ENCODE results near the gene GBX1. TPM values are rescaled to one million over a fixed set of nuclear protein-coding genes. Genes with fewer than 3 reads are reported as not detected.

The GBX1 gene
- total RNA-seq, 3 donors from 2014 or later = not detected

DNA sequence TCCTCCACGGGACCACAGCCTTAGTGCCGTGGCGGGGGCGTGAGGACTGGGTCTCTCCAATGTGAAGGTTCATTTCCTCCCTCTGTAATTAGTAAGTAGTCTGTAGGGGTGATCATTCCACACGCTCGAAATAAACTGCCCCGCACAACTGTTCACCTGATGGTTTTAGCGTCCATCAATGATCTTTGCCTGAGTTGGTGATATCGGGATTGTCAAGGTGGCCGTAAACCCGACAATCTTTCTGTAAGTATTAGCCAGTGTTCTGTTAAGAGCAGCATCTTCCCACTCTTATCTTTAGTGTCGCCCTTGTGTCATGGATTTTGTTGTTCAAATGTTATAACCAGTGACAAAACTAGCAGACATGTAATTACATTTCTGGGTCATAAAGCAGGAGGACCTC lies 63.5 kb downstream of the GBX1 start:
- intact Hi-C loops (cut with DNase I, micrococcal nuclease) = no loop called here
- Histone ChIP-seq H3K4me3 (no peak overlapping the region), H3K4me1 (ENCODE audit: low read depth) (no peaks in the 10 kb centered on the region), H3K36me3 (ENCODE audit: low read depth) (no peaks in the 10 kb centered on the region), H3K9me3 (no peaks in the 10 kb centered on the region)
- DNase-seq (no peak), ATAC-seq (no peak)
- TF ChIP-seq, protein P1, sequence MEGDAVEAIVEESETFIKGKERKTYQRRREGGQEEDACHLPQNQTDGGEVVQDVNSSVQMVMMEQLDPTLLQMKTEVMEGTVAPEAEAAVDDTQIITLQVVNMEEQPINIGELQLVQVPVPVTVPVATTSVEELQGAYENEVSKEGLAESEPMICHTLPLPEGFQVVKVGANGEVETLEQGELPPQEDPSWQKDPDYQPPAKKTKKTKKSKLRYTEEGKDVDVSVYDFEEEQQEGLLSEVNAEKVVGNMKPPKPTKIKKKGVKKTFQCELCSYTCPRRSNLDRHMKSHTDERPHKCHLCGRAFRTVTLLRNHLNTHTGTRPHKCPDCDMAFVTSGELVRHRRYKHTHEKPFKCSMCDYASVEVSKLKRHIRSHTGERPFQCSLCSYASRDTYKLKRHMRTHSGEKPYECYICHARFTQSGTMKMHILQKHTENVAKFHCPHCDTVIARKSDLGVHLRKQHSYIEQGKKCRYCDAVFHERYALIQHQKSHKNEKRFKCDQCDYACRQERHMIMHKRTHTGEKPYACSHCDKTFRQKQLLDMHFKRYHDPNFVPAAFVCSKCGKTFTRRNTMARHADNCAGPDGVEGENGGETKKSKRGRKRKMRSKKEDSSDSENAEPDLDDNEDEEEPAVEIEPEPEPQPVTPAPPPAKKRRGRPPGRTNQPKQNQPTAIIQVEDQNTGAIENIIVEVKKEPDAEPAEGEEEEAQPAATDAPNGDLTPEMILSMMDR (IDR thresholded peaks at IDR 0.05) = no peak

DNA sequence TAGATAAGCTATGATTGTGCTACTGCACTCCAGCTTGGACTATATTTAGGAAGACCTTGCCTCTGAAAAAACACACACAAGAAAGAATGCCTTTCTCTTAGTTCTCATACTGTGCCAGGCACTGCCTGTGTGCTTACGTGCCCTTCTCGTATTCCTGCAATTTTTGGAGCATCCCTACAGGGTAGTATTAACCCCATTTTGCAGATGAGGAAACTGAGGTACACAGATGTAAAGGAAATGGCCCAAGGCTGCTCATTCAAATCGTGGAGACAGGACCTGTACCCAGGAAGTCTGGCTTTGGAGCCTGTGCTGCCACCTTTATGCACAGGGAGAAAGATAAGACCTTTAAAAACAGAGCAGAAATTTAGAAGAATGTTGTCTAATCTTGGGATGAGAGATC lies 64.5 kb downstream of the GBX1 start:
- TF ChIP-seq, protein P1 (IDR thresholded peaks at IDR 0.05) = no peak
- H3K4me3 ChIP-seq = no peak overlapping the region
- intact Hi-C loops (cut with DNase I, micrococcal nuclease) = no loop called here
- no peak for ATAC-seq
- no peaks in the 10 kb centered on the region for H3K36me3 ChIP-seq (ENCODE audit: low read depth)
- H3K9me3 ChIP-seq = no peaks in the 10 kb centered on the region
- no peaks in the 10 kb centered on the region for H3K4me1 ChIP-seq (ENCODE audit: low read depth)
- DNase-seq = no peak

DNA sequence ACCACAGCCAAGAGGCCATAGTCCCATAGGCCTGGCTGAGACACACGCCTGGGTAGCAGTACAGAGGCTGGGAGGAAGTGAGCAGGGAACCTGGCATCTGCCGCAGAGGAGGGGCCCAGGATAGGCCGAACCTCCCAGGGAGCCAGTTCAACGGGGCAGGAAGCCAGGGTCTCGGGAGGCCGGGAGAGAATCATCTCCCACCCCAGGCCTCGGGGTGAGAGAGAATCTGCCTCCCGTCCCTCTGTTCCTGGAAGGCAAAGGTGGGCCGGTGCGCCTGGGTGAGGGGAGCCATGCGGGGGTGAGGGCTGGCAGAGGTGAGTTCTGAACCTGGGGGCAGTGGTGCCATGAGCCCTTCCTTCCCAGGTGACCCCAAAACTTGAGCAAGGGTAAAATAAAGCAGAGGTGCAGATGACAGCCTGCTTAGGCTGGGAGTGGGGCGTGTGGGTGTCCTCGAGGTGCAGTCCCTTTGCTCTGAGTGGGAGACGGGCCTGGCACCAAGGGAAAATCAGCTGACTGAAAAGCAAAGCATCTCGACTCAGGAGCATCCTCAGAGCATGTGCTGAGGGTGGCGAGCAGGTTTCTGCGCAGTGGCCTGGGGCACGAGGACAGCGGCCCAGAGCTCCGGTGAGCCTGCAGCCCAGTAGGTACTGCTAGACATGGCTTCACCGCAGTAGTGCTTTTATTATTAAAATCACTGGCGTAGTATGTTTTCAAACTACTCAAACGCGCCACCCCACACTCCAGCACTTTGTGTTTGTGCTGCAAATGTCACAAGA lies 65.7 kb downstream of the GBX1 start:
- no peak for DNase-seq
- ATAC-seq = peak; percentile 13
- Histone ChIP-seq H3K9me3 (no peaks in the 10 kb centered on the region), H3K4me3 (no peak overlapping the region), H3K4me1 (ENCODE audit: low read depth) (no peaks in the 10 kb centered on the region), H3K36me3 (ENCODE audit: low read depth) (no peaks in the 10 kb centered on the region)
- TF ChIP-seq, protein P1 (IDR thresholded peaks at IDR 0.05) = no peak
- intact Hi-C loops (cut with DNase I, micrococcal nuclease) = no loop called here

DNA sequence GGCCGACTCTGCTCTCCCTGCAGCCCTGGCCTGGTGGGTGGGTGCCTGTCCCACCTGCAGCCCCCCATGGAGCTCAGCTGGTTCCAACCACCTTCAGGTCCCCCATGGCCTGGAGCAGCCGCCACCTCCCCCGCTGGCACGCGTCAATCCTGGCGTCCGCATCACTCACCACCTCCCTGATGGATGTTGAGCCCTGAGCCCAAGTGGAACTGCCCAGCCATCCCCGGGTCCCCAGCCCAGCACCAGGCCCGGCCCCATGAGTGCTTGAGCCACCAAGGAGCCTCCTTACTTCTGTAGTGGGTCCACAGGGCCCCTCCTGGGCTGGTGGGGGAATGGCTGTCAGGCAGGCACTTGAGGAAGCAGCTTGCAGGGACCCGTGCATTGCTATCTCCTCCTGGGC lies 66.6 kb downstream of the GBX1 start:
- Histone ChIP-seq H3K9me3 (no peaks in the 10 kb centered on the region), H3K36me3 (ENCODE audit: low read depth) (no peaks in the 10 kb centered on the region), H3K4me1 (ENCODE audit: low read depth) (no peaks in the 10 kb centered on the region), H3K4me3 (no peak overlapping the region)
- TF ChIP-seq, protein P1 (IDR thresholded peaks at IDR 0.05) = no peak
- no peak for DNase-seq
- no peak for ATAC-seq
- intact Hi-C loops (cut with DNase I, micrococcal nuclease) = no loop called here

DNA sequence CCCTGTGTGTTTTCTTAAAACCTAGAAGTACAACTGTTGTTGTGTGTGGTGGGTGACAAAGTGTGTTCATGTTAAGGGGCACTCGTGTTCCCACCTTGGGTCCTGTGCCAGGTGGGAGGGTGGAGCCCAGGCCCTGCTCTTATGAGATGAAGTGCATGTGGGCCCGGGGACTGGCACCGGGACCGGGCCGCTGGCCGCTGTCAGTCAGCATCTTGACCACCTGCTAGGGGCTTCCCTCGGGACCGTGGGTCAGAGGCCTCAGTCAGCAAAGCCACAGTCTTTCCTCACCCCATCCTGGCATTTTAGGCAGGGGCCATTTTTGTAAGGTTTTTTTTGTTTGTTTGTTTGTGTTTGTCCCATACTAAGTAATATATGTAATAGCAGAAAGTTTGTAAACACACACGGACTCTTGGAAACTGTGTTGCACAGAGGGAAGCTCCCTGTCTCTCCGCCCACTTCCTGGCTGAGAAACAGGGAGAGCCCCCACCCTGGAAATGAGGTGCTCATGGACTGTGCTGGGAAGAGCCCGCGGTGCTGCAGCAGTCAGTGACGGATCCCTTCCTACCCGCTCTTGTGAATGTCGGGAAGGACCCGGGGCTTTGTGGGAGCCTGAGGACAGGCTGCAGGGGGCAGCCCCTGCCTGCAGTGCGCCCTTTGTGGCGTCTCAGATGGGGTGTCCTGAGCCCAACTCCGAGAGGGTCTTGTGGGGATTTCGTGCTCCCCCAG lies 67.8 kb downstream of the GBX1 start:
- DNase-seq = no peak
- Histone ChIP-seq H3K36me3 (ENCODE audit: low read depth) (no peaks in the 10 kb centered on the region), H3K9me3 (no peaks in the 10 kb centered on the region), H3K4me3 (no peak overlapping the region), H3K4me1 (ENCODE audit: low read depth) (no peaks in the 10 kb centered on the region)
- TF ChIP-seq, protein P1 (IDR thresholded peaks at IDR 0.05) = no peak
- ATAC-seq = peak; percentile 29
- intact Hi-C loops (cut with DNase I, micrococcal nuclease) = no loop called here

Other genes with a start within 250 kb of the GBX1 start
- 10 to 100 TPM in 1 of 3 donors, 1 to 10 TPM in 2; 2.9 to 87.1 (median 5.3) TPM for gene KCNH2, start 189.4 kb downstream of the GBX1 start, total RNA-seq
- 1 to 10 TPM; 2.5 to 6.3 (median 6.0) TPM for gene NOS3, start 176.7 kb downstream of the GBX1 start, total RNA-seq
- under 1 TPM; 0.09 to 0.90 (median 0.89) TPM for gene ATG9B, start 143.2 kb downstream of the GBX1 start, total RNA-seq
- gene ABCB8, start 139.2 kb downstream of the GBX1 start, total RNA-seq = 10 to 100 TPM; 40.1 to 44.9 (median 41.8) TPM
- 1 to 10 TPM; 1.2 to 6.5 (median 3.4) TPM for gene ASIC3, start 119.2 kb downstream of the GBX1 start, total RNA-seq
- 10 to 100 TPM in 2 of 3 donors, 1 to 10 TPM in 1; 8.3 to 12.4 (median 11.7) TPM for gene CDK5, start 109.8 kb downstream of the GBX1 start, total RNA-seq
- gene SLC4A2, start 108.1 kb downstream of the GBX1 start, total RNA-seq = 100 to 1,000 TPM in 1 of 3 donors, 10 to 100 TPM in 2; 82.2 to 168 (median 89.5) TPM
- gene FASTK, start 86.9 kb downstream of the GBX1 start, total RNA-seq = 100 to 1,000 TPM in 1 of 3 donors, 10 to 100 TPM in 2; 78.6 to 122 (median 98.5) TPM
- gene TMUB1, start 84.2 kb downstream of the GBX1 start, total RNA-seq = 10 to 100 TPM; 54.2 to 63.7 (median 60.8) TPM
- 100 to 1,000 TPM in 1 of 3 donors, 10 to 100 TPM in 2; 39.7 to 116 (median 50.6) TPM for gene AGAP3, start 81.2 kb downstream of the GBX1 start, total RNA-seq
- not detected for gene ASB10, start 19.6 kb upstream of the GBX1 start, total RNA-seq
- not detected for gene H2BK1, start 42.8 kb upstream of the GBX1 start, total RNA-seq
- 10 to 100 TPM; 27.0 to 36.4 (median 28.4) TPM for gene ABCF2, start 59.5 kb upstream of the GBX1 start, total RNA-seq
- 10 to 100 TPM; 38.3 to 52.2 (median 41.5) TPM for gene CHPF2, start 64.8 kb upstream of the GBX1 start, total RNA-seq
- gene SMARCD3, start 81.0 kb upstream of the GBX1 start, total RNA-seq = 10 to 100 TPM in 2 of 3 donors, 1 to 10 TPM in 1; 5.1 to 44.3 (median 10.0) TPM
- 10 to 100 TPM; 66.2 to 77.5 (median 76.9) TPM for gene NUB1, start 174.1 kb upstream of the GBX1 start, total RNA-seq
- gene WDR86, start 242.3 kb upstream of the GBX1 start, total RNA-seq = 10 to 100 TPM in 1 of 3 donors, 1 to 10 TPM in 1, under 1 TPM in 1; 0.38 to 16.6 (median 1.2) TPM

All from mucosa of descending colon (tissue), 3 donors.